Muscle layer of duodenum (tissue), 2 donors: Measurements from ENCODE around the gene TMTC3.
"Not testable (repeated sequence)": the region's sequence is repeated elsewhere in the genome, so short reads cannot be mapped to it uniquely, and the experiment has no call there.

Experiments
- H3K27ac ChIP-seq: one replicate; pipeline ENCODE4 v1.7.0; 2013; ENCODE audit warnings: mild to moderate bottlenecking, low read length
- H3K27me3 ChIP-seq: one replicate; pipeline ENCODE4 v1.7.0; 2013; ENCODE audit warnings: low read depth, mild to moderate bottlenecking, control low read depth, low read length
- H3K36me3 ChIP-seq, 2 donors: one replicate each; pipeline ENCODE4 v1.7.0; 2013; ENCODE audit warnings: low read length in 2 of 2, control low read depth in 1 of 2, mild to moderate bottlenecking in 1 of 2; ENCODE audit not compliant: insufficient read depth in 2 of 2, control insufficient read depth in 1 of 2
- H3K4me1 ChIP-seq, 2 donors: one replicate each; pipeline ENCODE4 v1.7.0; 2013; ENCODE audit warnings: low read length in 2 of 2, mild to moderate bottlenecking in 2 of 2, control low read depth in 1 of 2, moderate library complexity in 1 of 2; ENCODE audit not compliant: insufficient read depth in 2 of 2, control insufficient read depth in 1 of 2
- H3K4me3 ChIP-seq, 2 donors: one replicate each; pipeline ENCODE4 v1.7.0; 2013; ENCODE audit warnings: low read length in 2 of 2, low read depth in 1 of 2, mild to moderate bottlenecking in 1 of 2
- H3K9me3 ChIP-seq, 2 donors: one replicate each; pipeline ENCODE4 v1.7.0; 2013; ENCODE audit warnings: low read length in 2 of 2, control low read depth in 1 of 2, mild to moderate bottlenecking in 1 of 2; ENCODE audit not compliant: control insufficient read depth in 1 of 2
- donor health status: healthy.

Gene TMTC3

DNA sequence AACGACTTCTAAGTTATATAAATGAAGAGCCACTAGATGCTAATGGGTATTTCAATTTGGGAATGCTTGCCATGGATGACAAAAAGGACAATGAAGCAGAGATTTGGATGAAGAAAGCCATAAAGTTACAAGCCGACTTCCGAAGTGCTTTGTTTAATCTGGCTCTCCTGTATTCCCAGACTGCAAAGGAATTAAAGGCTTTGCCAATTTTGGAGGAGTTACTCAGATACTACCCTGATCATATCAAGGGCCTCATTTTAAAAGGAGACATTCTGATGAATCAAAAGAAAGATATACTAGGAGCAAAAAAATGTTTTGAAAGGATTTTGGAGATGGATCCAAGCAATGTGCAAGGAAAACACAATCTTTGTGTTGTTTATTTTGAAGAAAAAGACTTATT is 52.8 kb downstream of the TMTC3 start:
- Histone ChIP-seq H3K36me3 (peaks cover 6 to 9% of the 10 kb centered on the region in 2 donors), H3K27ac (no peak overlapping the region), H3K27me3 (no peaks in the 10 kb centered on the region), H3K9me3 (no peaks in the 10 kb centered on the region), H3K4me1 (no peaks in the 10 kb centered on the region), H3K4me3 (no peak overlapping the region)

GRCh38 chr12:88200029-88200428 is 57.9 kb downstream of the TMTC3 start:
- no peaks in the 10 kb centered on the region for H3K4me1 ChIP-seq
- H3K36me3 ChIP-seq: peaks cover 3 to 6% of the 10 kb centered on the region in 2 donors
- H3K4me3 ChIP-seq: no peak overlapping the region
- H3K27ac ChIP-seq: no peak overlapping the region
- H3K9me3 ChIP-seq: no peaks in the 10 kb centered on the region
- H3K27me3 ChIP-seq: no peaks in the 10 kb centered on the region

DNA sequence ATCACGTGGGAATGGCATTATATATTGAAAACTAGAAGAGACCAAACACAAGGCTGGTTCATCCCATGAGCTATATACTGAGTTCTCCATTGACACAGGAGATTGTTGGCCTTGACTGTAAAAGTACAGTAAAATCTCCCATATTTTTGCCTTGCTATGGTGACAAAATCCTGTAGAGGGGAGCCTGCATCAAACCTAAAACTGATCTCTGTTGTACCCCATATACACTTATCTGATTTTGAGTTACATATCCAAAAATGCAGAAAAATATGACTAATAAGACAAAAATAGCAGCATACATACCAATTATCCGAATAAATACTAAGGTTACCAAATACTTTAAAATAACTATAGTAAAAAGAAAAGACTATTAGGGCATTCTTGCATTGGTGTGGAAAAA is 60.4 kb downstream of the TMTC3 start:
- Histone ChIP-seq H3K4me1 (no peaks in the 10 kb centered on the region), H3K4me3 (no peak overlapping the region), H3K9me3 (no peaks in the 10 kb centered on the region), H3K36me3 (no peaks in the 10 kb centered on the region), H3K27me3 (no peaks in the 10 kb centered on the region), H3K27ac (no peak overlapping the region)

DNA sequence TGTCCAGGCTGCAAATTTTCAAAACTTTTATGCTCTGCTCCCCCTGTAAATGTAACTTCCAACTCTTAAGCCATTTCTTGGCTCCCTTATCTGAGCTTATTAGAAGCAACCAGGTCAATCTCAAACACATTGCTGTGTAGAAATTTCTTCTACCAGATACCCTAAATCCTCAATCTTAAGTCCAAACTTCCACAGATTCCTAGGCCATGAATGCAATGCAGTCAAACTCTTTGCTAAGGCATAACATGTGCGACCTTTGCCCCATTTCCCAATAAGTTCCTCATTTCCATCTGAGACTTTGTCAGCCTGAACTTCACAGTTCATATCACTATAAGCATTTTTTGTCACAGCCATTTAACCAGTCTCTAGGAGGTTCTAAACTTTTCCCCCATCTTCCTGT is 64.5 kb downstream of the TMTC3 start:
- H3K36me3 ChIP-seq: no peaks in the 10 kb centered on the region
- no peaks in the 10 kb centered on the region for H3K4me1 ChIP-seq
- H3K4me3 ChIP-seq: no peak overlapping the region
- H3K27me3 ChIP-seq: no peaks in the 10 kb centered on the region
- no peak overlapping the region for H3K27ac ChIP-seq
- peaks cover 4 to 22% of the 10 kb centered on the region in 2 donors for H3K9me3 ChIP-seq

- H3K27me3 ChIP-seq: no peaks in the 10 kb centered on the region
- no peaks in the 10 kb centered on the region for H3K4me1 ChIP-seq
- H3K4me3 ChIP-seq: no peak overlapping the region
- peaks cover 4 to 26% of the 10 kb centered on the region in 2 donors for H3K9me3 ChIP-seq
- no peaks in the 10 kb centered on the region for H3K36me3 ChIP-seq
- H3K27ac ChIP-seq: no peak overlapping the region
Measured at GRCh38 chr12:88207921-88208620, 66.0 kb downstream of the TMTC3 start.

DNA sequence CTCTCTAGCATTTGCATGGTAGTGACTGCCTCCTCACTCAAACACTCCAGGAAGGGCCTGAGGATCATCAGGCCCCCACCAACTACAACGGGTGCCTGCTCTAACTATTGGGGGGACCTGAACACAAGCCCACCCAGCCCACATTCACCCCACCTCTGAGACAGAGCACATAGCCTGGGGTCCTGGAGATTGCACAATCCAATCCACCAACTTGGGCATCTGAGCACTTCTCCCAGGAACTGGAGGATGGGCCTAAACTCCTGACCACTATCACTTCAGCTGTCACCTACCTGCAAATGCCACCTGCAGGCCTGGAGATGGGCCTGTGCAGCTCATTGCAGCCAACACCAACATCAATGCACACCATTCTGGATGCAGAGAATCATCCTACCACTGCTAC is 66.6 kb downstream of the TMTC3 start:
- H3K27ac ChIP-seq: no peak overlapping the region
- H3K9me3 ChIP-seq: peaks cover 4 to 28% of the 10 kb centered on the region in 2 donors
- H3K27me3 ChIP-seq: no peaks in the 10 kb centered on the region
- H3K4me3 ChIP-seq: no peak overlapping the region
- no peaks in the 10 kb centered on the region for H3K36me3 ChIP-seq
- H3K4me1 ChIP-seq: no peaks in the 10 kb centered on the region

- not testable (repeated sequence) for H3K36me3 ChIP-seq, H3K27ac ChIP-seq, H3K4me1 ChIP-seq, H3K27me3 ChIP-seq
- peaks cover 4 to 28% of the 10 kb centered on the region in 2 donors for H3K9me3 ChIP-seq
- H3K4me3 ChIP-seq: peak overlapping the region in 1 of 2 donors; percentile 19
Measured at GRCh38 chr12:88210311-88210710, 68.2 kb downstream of the TMTC3 start.

DNA sequence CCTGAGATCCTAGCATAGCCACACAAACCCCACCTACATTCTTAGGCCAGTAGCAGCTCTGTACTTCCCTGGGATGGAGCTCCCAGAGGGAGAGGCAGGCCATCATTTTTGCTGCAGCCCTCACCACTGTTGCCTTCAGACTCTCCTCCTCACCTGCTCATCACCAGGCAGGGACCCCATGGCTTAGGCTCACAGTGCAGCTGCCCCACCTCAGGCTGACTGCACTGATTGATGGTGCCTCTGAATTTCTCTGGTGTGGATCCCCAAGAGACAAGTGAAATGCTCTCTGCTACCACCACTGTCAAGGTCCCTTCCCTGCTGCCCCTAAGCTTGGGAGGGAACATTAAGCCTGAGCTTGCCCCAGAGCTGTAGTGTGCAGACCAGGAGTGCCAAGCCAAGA is 76.2 kb downstream of the TMTC3 start:
- H3K9me3 ChIP-seq: peaks cover 0 to 24% of the 10 kb centered on the region in 2 donors
- no peaks in the 10 kb centered on the region for H3K4me1 ChIP-seq
- H3K4me3 ChIP-seq: no peak overlapping the region
- no peaks in the 10 kb centered on the region for H3K36me3 ChIP-seq
- H3K27me3 ChIP-seq: no peaks in the 10 kb centered on the region
- no peak overlapping the region for H3K27ac ChIP-seq

GRCh38 chr12:88219861-88220260 is 77.8 kb downstream of the TMTC3 start:
- Histone ChIP-seq H3K9me3 (peaks cover 0 to 24% of the 10 kb centered on the region in 2 donors), H3K36me3 (no peaks in the 10 kb centered on the region), H3K4me1 (no peaks in the 10 kb centered on the region), H3K4me3 (no peak overlapping the region), H3K27ac (no peak overlapping the region), H3K27me3 (no peaks in the 10 kb centered on the region)

- H3K27ac ChIP-seq: no peak overlapping the region
- no peaks in the 10 kb centered on the region for H3K27me3 ChIP-seq
- H3K9me3 ChIP-seq: peaks cover 0 to 20% of the 10 kb centered on the region in 2 donors
- no peak overlapping the region for H3K4me3 ChIP-seq
- H3K4me1 ChIP-seq: no peaks in the 10 kb centered on the region
- no peaks in the 10 kb centered on the region for H3K36me3 ChIP-seq
Measured at GRCh38 chr12:88223519-88223918, 81.4 kb downstream of the TMTC3 start.

- H3K4me1 ChIP-seq: no peaks in the 10 kb centered on the region
- H3K36me3 ChIP-seq: no peaks in the 10 kb centered on the region
- no peaks in the 10 kb centered on the region for H3K27me3 ChIP-seq
- H3K9me3 ChIP-seq: peaks cover 0 to 8% of the 10 kb centered on the region in 2 donors
- H3K27ac ChIP-seq: no peak overlapping the region
- no peak overlapping the region for H3K4me3 ChIP-seq
Measured at GRCh38 chr12:88225776-88226175, 83.7 kb downstream of the TMTC3 start.

DNA sequence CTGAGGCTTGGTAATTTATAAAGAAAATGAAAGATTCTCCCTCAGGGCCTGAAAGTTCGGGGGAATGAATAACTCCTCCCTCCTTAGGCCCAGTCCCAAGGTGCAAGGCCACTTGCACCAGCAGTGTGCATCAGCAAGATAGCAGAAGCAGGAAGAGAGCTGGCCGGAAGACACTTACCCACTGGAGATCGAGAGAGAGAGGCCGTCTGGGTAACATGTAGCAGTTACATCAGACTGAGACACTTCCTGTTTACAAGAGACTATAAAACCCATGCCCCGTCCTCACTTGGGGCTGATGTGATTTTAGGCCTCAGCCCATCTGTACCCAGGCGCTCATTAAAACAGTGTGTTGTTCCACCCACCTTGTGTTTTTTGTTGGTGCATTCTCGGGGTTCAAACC is 85.2 kb downstream of the TMTC3 start:
- Histone ChIP-seq H3K4me3 (no peak overlapping the region), H3K36me3 (no peaks in the 10 kb centered on the region), H3K9me3 (no peaks in the 10 kb centered on the region), H3K27ac (no peak overlapping the region), H3K4me1 (no peaks in the 10 kb centered on the region), H3K27me3 (no peaks in the 10 kb centered on the region)
